A204.1 (cell line): Measurements from ENCODE around the gene NKX3-2.

Source experiments
- FAIRE-seq: peaks from 2 replicates; lab custom pipeline; 2012; peaks lifted over from hg19 to GRCh38; lab: Jason Lieb, UNC

NKX3-2 gene

DNA sequence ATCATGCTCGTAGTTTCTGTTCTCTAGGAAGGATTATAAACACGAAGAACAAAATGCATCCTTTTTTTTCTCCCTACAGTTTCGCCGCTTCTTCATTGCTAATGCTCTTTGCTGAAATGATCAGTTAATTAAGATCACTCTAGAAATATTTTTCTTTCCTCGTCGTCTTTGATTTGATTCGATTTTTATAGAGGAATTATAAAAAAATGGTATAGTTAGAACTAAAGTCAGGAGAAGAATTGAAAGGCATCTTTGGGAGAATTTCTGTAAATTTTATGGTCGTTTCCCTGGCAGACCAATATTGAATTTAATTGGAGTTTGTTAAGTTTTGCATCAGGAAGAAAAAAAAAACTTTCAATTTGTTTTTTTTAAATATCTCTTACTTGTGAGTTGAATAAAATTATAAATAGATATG lies 1.1 kb upstream of the NKX3-2 start:
- no peak for FAIRE-seq

DNA sequence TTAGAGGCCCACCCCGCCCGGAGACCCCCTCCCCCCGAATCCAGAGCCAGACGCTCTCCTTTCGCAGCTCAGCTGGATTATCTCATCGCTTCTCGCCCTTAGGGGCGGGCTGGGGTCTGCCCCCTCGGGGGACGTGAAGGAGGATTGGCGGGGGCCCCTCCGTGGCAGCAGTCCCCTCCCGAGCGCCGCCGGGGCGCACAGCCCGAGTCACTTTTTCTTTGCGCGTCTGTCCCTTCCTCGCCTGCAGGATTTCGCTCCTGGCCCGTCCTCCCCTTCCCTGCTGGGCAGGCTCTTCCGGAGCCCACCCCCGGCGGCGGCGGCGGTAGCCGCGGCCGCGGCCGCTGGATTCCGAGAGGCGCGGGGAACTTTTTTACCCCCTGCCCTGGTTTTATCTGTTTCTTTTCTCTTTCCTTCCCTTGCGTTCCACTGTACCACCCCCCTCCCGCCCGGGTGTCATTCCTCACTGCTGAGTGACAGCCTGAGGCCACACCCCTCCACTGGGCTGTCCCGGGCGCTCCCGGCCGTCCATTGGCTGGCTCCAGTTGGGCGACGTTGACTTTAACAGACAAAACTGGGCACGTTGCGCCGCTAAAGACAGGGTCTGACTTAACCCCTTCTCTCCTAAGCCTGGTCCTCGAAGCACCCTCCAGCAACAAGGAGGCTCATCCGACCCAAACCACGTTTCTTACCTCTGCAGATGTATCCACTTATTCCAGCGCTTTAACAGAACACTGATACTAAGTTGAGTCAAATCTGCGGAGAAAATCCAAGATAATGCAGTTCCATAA lies 492 bp upstream of the NKX3-2 start:
- peak; percentile 93 for FAIRE-seq

DNA sequence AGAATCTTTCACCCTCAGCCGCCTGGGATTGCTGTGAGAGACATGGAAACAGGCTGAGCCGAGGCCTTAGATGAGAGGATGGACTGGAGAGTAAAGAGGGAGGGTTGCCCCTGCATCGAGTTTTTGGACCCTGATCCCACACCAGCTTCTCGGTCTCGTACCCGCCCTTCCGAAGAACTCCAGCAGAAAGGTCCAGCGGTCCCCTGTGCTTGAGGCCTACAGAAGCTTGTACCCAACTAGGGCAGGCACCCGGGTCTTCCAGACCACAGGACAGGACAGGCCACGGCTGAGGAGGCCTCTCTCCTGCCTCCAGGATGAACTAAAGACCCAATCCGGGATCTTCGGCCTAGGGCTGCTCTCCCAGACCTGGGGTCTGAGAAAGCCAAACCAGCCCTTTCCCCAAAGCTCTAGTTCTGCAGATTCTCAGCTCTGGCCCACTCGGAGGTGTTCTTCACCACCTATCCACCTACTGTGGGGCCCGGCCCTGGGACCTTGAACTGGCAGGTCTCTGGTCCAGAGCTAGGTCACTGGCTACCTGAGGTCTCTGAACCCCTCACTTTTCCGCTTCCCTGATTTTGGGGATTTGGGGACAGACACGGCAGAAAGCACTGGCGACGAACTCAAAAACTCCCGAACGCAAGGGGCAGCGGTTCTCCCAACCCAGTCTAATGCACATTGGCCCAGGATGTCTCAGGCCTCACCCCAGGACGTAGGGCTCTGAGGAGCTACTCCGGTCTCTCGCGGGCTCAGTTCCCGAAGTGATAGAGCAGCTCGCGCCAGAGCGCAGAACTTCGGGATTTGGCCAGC lies 1.1 kb downstream of the NKX3-2 start:
- FAIRE-seq: no peak

DNA sequence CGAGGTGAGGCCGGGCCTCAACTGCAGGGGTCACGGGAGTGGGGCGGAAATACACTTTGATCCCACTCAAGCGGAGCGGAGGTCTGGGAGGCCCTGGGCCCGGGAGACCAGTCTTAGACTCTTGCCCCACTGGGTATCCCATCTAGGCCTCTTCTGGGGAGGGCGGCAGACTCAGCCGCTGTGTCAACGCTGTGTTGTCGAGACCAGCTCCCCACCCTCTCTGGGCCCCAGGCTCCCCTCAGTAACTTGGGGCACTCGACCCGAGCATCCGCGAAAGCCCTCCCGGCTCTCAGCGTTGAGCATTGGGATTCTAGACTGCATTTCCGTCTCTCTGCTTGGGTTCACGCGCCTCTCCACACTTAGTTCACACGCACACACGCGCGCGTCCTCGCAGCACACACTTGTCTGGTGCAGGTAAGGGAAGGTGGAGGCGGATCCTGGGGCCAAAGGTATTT lies 1.7 kb downstream of the NKX3-2 start:
- no peak for FAIRE-seq

DNA sequence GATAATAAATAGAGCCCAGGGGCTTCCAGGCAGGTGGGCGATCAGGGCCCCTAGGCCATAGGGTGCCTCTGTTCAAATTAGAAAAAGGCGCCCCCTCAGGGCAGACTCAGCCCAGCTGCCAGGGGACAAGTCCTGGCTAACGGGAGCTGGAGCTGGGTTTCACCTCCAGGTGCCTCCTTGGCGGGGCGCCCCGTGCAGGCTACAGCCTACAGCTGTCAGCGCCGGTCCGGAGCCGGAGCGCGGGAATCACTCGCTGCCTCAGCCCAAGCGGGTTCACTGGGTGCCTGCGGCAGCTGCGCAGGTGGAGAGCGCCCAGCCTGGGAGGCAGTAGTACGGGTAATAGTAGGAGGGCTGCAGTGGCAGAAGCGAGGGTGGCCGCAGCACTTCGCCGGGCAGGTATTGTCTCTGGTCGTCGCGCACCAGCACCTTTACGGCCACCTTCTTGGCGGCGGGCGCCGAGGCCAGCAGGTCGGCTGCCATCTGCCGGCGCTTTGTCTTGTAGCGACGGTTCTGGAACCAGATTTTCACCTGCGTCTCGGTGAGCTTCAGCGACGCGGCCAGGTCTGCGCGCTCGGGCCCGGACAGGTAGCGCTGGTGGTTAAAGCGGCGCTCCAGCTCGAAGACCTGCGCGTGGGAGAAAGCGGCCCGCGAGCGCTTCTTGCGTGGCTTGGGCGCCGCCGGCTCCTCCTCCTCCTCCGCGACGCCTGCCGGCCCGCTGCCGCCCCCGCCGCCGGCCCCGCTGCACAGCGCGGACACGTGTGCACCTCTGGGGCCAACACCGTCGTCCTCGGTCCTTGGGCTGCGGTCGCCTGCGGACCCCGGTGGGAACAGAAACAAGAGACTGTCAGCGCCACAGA lies 2.4 kb downstream of the NKX3-2 start:
- FAIRE-seq: no peak

DNA sequence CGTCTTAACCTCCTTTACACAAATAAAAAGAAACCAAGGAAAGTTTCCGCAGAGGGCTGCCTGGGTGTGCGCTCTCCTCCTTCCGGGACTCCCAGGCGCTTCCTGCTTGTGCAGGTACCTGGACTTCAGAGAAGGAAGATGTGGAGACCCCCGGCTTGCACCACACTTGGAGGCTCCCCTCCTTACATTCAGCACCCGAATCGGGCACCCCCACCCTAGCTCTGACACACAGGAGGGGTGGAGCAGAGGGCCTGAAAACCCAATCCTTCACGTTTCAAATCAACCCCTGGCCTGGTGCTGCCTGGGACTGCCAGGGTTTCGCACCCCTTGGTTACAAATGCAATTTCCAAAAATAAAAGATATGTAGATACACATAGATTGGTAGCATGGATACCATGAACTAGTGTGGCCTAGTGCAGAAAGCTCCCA lies 3.1 kb downstream of the NKX3-2 start:
- no peak for FAIRE-seq

DNA sequence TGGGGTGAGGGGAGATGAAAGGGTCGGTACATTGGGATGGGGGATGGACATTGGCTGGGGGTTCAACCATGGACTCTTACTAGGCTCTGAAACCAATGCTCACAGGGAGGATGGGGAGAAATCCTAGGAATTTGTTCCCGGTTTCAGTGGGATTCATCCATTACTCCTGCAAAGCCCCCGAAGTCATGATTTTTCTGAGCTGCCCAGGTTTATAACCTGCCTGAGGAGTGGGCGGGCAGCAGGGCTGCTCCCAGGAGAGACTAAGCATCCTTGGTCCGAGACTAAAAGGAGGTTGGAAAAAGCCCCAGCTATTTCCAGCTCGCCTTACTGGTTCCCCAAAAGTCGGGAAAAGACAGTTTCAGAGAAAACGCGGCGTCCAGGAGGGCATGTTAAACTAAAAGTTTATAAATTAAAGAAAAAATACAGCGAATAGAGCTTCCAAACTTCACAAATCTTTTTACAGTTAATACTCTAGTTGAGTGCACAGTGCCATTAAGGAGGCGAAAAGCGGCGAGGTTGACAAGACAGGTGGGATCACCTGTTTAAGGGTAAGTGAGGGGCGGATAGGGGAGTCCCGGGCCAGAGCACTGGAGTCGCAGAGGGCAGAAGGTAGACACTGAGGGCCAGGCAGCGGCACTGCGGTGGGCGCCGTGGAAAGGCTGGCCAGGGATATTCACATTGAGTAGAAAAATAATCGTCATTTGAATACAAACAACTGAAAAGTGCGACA lies 3.7 kb downstream of the NKX3-2 start:
- FAIRE-seq: no peak

DNA sequence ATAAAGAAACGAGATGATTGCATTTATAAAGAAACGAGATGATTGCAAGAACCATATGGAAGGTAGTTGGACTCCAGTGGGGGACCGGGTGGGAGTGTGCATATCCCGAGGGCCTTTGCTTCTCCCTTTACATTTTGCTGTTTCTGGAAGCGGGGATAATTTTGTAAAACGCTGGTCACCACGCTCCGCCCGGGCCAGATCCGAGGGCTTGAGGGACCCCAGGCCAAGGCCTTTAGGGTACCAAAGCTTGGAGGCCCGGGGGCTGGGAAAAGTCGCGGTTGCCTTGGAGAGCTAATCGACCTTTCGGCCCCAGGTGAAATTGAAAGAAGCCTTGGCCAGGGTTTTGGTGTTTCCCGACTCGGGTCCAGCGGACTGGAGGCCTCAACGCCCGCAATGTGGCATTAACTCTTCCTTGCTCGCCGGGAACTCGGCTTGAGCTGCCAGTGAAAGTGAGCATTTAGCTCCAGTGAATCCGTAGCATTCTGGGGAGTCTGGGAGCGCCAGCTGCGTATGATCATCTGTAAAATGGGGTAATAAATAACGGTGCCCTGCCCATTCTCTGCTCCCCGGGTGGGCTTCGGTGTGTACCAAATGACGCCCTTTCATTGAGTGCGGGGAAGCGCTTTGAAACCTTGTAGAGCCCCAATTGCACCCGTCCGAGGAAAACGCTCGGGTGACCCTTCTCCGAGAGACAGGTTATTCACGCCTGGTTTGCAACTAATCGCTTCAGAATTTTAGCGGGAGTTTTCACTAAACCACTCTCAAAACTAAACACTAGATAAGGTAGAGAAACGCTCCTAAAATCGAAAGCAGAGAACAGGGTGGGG lies 4.5 kb downstream of the NKX3-2 start:
- no peak for FAIRE-seq

DNA sequence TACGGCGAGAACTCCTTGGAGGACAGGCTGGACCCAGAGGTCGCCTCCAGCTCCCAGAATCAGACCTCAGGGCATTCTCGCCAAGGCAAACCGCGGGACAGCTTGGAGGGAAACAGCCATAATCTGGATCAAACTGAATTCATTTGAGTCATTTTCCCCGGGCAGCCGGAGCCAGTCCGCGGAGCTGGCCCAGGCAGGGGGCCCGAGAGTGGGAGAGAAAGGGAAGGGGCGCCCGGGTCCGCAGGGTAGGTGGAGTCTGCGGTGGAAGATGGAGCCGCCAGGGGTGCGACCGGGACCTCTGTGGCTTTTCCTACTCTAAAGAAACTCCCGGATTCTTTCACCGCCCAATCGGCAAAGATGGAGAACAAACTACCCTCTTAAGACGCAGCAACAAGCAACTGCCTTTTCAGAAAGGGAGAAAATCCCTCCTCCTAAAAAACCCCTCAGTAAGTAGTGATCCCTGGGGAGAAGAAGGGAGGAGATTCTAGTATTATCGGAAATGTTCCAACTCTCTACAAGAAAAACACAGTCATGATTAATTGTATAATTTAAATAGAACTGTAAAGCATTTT lies 5.2 kb downstream of the NKX3-2 start:
- FAIRE-seq: no peak

DNA sequence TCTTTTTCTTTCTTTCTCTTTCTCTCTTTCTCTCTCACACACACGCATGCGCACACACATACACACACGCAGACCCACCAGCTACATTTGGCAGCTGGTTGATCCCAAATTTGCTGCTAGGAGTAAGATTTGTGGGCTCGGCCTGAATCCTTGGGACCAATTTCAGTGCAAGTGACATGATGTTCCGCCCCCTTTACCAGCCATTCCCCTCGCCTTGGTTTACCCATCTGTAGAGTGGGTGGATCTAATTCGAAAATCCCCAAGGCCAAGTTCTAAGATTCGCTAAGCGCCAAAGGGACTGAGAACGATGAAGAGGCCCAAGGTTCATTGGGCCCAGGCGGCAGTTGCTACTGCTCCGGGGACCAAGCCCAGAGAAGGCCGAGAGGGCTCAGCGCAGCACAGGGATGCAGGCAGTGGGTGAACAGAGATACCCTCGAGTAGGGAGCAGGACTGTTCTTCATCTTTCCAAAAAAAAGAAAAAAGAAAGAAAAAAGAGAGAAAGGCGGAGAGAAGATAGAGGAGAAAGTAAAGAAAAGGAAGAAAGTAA lies 5.8 kb downstream of the NKX3-2 start:
- no peak for FAIRE-seq

DNA sequence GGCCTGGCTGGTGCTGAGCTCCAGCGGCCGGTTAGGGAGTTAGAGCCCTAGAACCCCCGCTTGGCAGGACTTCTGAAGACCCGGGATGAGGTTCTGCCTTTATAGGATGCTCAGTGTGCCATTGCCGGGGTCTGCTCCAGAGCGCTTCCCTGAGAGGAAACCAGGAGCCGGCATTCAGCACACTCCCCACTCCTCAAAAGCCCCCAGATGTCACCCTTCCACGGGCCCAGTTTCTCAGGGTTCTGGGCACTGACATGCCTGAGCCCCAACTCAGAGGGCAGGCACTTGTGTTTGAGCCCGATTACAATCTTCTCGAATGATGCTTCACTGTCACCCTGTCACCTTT lies 6.5 kb downstream of the NKX3-2 start:
- FAIRE-seq: no peak

DNA sequence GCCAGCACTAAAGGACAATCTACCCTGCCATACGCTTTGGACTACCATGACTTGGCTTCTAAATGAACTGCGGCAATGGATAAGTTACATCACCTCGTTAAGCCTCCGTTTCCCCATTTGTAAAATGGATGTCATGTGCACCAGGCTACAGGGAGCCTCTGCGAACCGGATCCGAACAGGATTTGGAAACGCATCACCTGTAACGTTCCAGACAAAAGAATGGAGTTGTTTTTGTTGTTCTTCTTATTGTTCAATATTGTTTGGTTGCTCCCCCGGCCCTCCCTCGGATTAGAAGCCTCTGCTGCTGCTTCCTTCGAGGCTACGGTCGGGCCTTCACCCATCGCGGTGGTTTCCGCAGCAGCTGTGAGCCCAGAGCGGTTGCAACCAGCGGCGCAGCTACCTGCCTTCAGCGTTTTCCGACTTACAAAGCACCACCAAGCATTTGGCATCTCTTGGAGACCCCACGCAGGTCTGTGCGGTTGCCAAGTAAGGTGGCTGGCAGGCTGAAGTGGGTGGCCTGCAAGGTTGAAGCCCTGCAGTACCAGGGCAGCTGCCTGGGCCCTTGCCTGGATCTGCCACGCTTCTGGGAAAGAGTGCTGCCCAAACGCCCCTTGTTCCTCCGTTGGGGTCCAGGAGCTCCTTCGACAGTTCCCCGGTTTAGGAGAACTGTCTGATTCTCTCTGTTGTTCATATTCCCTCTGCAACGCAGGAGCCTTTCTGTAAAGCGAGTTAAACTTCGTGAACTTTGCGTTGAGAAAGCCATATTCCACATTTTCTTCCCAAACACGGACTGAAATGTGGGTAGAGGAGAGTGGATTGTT lies 7.1 kb downstream of the NKX3-2 start:
- FAIRE-seq: no peak

DNA sequence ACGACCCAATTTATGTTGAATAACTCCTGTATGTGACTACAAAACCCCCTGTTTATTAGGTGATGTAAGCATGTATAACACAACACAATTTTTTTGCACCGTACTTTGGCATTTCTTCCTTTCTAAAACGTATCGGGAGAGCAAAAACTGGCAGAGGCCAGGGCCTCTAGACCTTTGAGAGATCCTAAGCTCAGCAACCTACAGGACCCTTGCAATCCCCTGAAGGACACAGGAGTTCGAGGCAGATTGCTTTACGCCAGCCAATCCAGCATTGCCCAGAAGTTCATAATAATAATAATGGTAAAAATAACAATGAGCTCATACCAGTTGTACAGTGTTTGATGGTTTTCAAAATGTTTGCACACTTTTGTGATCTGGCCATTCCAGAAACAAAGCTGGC lies 7.7 kb downstream of the NKX3-2 start:
- FAIRE-seq: no peak

DNA sequence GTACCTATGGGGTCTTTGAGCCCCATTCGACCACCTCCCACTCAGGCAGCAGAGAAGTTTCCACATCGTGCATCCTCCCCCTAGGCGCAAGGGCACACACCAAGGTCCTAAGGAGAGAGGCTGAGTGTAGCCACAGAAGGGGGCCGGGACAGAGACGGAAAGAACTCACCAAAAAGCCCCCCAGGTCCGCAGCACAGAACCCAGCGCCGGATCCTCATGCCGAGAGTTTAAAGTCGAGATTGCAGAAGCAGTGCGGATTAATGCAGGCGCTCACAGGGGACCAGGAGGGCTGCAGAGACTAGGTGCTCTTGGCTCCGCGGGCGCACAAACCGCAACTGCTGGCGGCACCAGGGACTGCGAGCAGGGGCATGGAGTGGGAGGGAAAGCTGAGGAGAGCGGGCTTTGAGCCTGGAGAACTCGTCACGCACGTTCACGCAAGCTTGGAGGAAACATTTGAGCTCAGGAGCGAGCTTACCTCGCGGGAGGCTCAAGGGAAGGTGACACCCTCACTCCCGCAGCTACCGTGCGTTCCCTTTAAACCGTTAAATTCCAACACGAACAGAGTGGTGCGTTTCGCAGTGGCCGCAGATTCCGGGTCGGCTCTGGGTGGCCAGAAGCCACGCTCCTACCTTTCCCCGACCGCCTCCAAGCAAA lies 8.5 kb downstream of the NKX3-2 start:
- no peak for FAIRE-seq

DNA sequence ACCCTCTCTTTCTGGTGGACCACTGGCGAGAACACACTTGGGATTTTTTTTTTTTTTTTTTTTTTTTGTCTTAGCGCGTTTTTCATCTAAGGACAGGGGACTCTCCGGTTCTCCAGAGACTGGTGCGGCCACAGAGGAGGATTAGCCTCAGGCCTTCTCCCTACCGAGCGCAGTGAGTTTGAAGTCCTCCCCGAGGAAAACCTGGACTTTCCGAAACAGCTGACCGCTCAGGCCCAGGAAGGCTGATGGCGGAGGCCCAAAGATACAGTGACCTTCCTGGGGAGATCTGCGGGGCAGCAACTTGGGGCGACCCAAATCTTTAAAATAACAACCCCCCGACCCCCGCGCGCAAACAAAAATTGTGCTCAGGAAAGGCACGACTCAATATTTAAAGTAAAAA lies 9.2 kb downstream of the NKX3-2 start:
- no peak for FAIRE-seq

DNA sequence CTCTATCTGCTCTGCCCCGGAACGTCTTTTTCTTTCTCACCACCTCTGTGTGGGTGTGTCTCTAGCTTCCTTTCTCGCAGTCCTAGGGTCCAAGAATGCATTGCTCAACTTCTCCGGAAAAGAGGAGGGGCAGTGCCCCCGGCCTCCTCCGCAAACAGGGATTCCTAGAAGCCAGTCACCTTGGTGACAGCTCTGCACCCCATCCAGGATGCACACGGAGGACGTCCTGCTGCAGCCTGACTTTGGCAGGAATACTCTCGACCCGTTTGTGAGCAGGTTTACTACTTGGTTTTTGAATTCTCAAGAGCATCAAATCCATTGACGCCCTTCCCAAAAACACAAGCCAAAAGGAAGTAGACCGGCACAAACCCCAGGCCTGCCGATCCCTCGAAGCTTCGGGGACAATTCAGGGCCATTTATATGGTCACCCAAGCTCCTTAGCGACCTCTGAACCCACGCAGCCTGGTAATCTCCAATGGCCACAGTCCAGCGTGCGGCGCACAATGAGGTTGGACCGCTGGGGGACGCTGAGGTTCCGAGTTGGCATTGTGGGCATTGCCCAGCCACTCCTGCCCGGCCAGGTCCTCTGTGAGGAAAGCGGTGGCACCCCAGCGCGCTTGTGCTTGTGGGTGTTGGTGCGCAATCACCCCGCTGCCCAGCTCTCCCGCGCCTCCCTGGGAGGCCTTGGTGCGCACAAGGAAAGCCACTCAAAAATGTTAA lies 9.8 kb downstream of the NKX3-2 start:
- no peak for FAIRE-seq

DNA sequence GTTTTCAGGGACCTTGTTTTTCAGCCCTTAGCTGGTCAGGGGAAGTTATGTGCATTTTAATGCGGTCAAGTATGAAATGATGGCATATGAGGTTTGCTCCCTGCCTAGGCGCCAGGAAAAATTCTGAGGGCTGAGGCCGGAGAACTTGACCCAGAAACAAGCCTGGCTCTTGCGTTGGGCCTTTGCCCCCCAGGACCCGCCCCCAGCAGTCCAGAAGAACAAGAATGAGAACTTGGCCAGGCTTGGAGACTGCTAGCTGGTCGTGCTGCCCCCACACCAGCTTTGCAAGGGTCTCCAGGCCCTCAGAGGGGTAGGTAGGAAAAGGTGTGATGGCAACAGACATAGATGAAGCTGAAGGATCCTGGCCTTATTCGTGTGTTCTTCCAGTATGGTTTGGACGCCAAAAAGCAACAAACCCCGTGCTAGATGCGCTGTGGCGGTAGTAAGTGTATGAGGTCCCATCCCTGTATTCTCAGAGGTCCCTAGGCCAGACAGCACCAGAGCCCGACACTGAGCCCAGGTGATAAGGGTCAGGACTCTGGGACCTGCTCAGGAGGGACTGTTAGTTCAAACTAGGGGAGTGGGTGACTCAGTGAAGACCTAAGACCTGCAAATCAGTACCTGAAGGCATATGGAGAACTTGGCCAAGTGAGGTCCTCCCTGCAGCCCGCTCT lies 10.5 kb downstream of the NKX3-2 start:
- no peak for FAIRE-seq

DNA sequence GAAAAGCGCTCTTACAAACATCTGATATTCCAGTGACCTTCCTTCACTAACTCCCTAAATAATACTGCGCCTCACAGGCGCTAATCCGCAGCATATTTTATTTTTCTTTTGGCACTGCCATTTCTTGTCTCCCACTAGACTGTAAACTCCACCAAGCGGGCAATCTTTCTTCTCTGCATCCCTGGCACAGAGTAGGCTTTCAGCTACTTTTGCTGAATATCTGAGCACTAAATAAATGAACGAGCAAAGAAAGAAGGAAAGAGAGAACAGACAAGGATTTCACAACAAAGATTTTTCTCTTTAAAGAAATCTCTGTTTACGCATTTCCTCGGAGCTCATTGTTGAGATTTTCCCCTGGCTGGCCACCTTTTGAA lies 12.7 kb downstream of the NKX3-2 start:
- FAIRE-seq: no peak
